Measurements from ENCODE around the gene PLEKHG4. TPM values are rescaled to one million over a fixed set of nuclear protein-coding genes. Genes with fewer than 3 reads are reported as not detected.

Gene PLEKHG4
- polyA plus RNA-seq, 1 of the 3 experiments (the other 2 are of a cell fraction) = 65.5 TPM

DNA sequence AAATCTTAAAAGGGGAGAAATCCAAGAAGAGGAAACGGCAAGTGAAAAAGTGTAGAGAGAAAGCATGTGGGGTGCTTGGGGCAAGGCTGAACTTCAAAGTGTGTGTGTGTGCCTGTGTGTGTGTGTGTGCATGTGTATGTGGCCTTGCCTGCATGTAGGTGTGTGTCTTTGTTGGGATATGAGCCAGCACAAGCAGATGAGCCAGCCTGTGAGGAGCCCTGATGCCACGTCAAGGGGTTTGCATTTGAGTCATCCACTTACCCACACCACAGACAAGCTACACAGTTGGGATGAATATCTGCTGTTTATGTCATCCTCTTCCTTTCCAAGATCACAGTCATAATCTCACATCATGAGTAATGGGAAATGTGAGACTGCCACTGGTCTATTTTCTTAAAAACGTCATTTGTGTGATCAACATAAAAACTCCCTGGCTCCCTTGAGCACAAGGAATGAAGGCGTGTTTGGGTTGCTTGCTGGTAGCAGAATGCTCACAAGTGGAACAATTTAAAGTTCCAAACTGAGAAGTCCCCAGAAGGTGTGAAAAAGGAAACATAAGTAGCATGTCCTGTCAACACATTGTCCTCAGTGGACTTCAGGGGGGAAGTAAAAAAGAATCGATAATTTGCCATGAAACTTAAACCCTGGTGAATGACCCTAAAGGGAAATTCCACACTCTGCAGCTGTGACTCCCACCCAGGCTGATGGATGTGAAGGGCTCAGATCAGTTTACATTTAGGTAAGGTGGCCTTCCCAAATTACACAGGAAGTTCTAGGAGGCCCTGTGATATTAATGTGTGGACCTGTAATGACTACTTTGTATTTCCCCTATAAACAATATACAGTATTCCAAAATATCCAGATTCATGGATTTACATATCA is 32.5 kb downstream of the PLEKHG4 start (continued):
- TF ChIP-seq REST (IDR thresholded peaks at IDR 0.05; ENCODE audit: low read depth, low read length) (no peak), TCF12 (IDR thresholded peaks at IDR 0.05) (peak; percentile 88), FOSL2 (IDR thresholded peaks at IDR 0.05; ENCODE audit: borderline replicate concordance, low read depth) (peak; percentile 96), PBX3 (IDR thresholded peaks at IDR 0.05) (peak; percentile 69), NRF1 (IDR thresholded peaks at IDR 0.05; ENCODE audit: low read depth, low read length) (no peak), RCOR1 (IDR thresholded peaks at IDR 0.05; ENCODE audit: low read length) (no peak), GABPA (IDR thresholded peaks at IDR 0.05; ENCODE audit: low read depth) (no peak)
- TF ChIP-seq, protein P1, sequence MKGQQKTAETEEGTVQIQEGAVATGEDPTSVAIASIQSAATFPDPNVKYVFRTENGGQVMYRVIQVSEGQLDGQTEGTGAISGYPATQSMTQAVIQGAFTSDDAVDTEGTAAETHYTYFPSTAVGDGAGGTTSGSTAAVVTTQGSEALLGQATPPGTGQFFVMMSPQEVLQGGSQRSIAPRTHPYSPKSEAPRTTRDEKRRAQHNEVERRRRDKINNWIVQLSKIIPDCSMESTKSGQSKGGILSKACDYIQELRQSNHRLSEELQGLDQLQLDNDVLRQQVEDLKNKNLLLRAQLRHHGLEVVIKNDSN (IDR thresholded peaks at IDR 0.05; ENCODE audit: borderline replicate concordance, low read depth) = no peak

GRCh38 chr16:67312719-67313118 is 33.4 kb downstream of the PLEKHG4 start:
- Histone ChIP-seq H4K20me1 (ENCODE audit: insufficient read depth) (no peaks in the 10 kb centered on the region), H3K4me3 (ENCODE audit: low read depth in 2 of 2, low read length in 1 of 2) (no peak overlapping the region), H2AFZ (ENCODE audit: low read depth) (0 out of 2 replicates have a peak overlapping the region, but pooled peaks have one; percentile 43), H3K27ac (ENCODE audit: low read depth in 2 of 2, low read length in 1 of 2) (peak overlapping the region in 1 of 2 experiments; percentile 93; a peak in 2 of 4 replicates), H3K4me2 (peak overlapping the region; percentile 20; the same call in 1 of the 2 replicates), H3F3A (replicated peaks; ENCODE audit: insufficient read depth) (peaks cover 9% of the 10 kb centered on the region), H3K27me3 (ENCODE audit: insufficient read depth) (no peaks in the 10 kb centered on the region), H3K79me2 (ENCODE audit: insufficient read depth) (no peaks in the 10 kb centered on the region), H3K4me1 (ENCODE audit: control insufficient read depth in 1 of 2, insufficient read depth in 2 of 2, low read depth in 1 of 2, low read length in 1 of 2) (peaks cover 0 to 13% of the 10 kb centered on the region in 2 experiments; a peak in 1 of 4 replicates), H3K9me2 (no peaks in the 10 kb centered on the region), H3K36me3 (replicated peaks in 1 of 2; ENCODE audit: control insufficient read depth in 1 of 2, insufficient read depth in 2 of 2, low read length in 1 of 2) (no peaks in the 10 kb centered on the region), H3K9ac (peak overlapping the region; percentile 55), H3K9me3 (no peaks in the 10 kb centered on the region)
- ChIA-PET POLR2A (no interaction called here), CTCF (interaction anchor here (1.0 to 2.5 kb wide), 4 partner anchors 14 to 168 kb away, joined by 3 to 7 read pairs (median 4); partner anchors contain the start of genes ATP6V0D1, KCTD19 and LRRC36)
- TF ChIP-seq GATA2 (CRISPR knock-in tag; IDR thresholded peaks at IDR 0.05) (no peak), TAF1 (IDR thresholded peaks at IDR 0.05; ENCODE audit: borderline replicate concordance, low read depth, low read length) (no peak), ELF1 (IDR thresholded peaks at IDR 0.05) (no peak), YY1 (IDR thresholded peaks at IDR 0.05; ENCODE audit: low read depth) (no peak), FOXM1 (IDR thresholded peaks at IDR 0.05; ENCODE audit: low read depth) (no peak), REST (IDR thresholded peaks at IDR 0.05; ENCODE audit: low read depth, low read length) (no peak), PBX3 (IDR thresholded peaks at IDR 0.05) (no peak), EP300 (IDR thresholded peaks at IDR 0.05; ENCODE audit: borderline replicate concordance in 1 of 2, low read depth in 1 of 2, low read length in 1 of 2) (no peak), RCOR1 (IDR thresholded peaks at IDR 0.05; ENCODE audit: low read length) (no peak), USF2 (IDR thresholded peaks at IDR 0.05; ENCODE audit: borderline replicate concordance, low read depth, low read length) (no peak), JUND (IDR thresholded peaks at IDR 0.05) (no peak)
- DNase-seq = no peak

Measured in SK-N-SH (cell line).